Subcutaneous abdominal adipose tissue (tissue), 5 donors: ENCODE results near the gene TCERG1L.
"Not testable (repeated sequence)": the region's sequence is repeated elsewhere in the genome, so short reads cannot be mapped to it uniquely, and the experiment has no call there.

Experiments
- H3K27ac ChIP-seq: one replicate; pipeline ENCODE4 v1.7.0; 2013; ENCODE audit warnings: low read depth, mild to moderate bottlenecking, inconsistent platforms, low read length, moderate library complexity
- H3K27me3 ChIP-seq, 5 donors: one replicate each; pipeline ENCODE4 v1.7.0; 2013; ENCODE audit warnings: low read length in 5 of 5, inconsistent platforms in 1 of 5; ENCODE audit not compliant: control insufficient read depth in 5 of 5, insufficient read depth in 4 of 5
- H3K36me3 ChIP-seq, 5 donors: one replicate each; pipeline ENCODE4 v1.7.0; 2013; ENCODE audit warnings: low read length in 5 of 5; ENCODE audit not compliant: control insufficient read depth in 5 of 5, insufficient read depth in 5 of 5
- H3K4me1 ChIP-seq, 5 donors: one replicate each; pipeline ENCODE4 v1.7.0; 2013; ENCODE audit warnings: low read length in 5 of 5, mild to moderate bottlenecking in 3 of 5, moderate library complexity in 1 of 5; ENCODE audit not compliant: control insufficient read depth in 5 of 5, insufficient read depth in 5 of 5
- H3K4me3 ChIP-seq, 5 donors: one replicate each; pipeline ENCODE4 v1.7.0; 2013; ENCODE audit warnings: low read length in 5 of 5, low read depth in 1 of 5
- H3K9ac ChIP-seq, 5 donors: one replicate each; pipeline ENCODE4 v1.7.0; 2013; ENCODE audit warnings: low read length in 5 of 5, mild to moderate bottlenecking in 4 of 5, moderate library complexity in 3 of 5
- H3K9me3 ChIP-seq, 5 donors: one replicate each; pipeline ENCODE4 v1.7.0; 2013; ENCODE audit warnings: low read length in 5 of 5; ENCODE audit not compliant: control insufficient read depth in 5 of 5
- donor health status: healthy.
- donor health status: healthy.
- donor health status: healthy.
- donor health status: healthy.
- donor health status: healthy.

The TCERG1L gene

GRCh38 chr10:131346456-131346855 is 34.9 kb upstream of the TCERG1L start:
- Histone ChIP-seq H3K9ac (no peak overlapping the region), H3K4me1 (no peaks in the 10 kb centered on the region), H3K4me3 (no peak overlapping the region), H3K36me3 (no peaks in the 10 kb centered on the region), H3K27me3 (peaks cover 4 to 16% (median 13%) of the 10 kb centered on the region in 5 donors), H3K9me3 (peaks cover 0 to 5% (median 0%) of the 10 kb centered on the region in 5 donors), H3K27ac (no peak overlapping the region)

- H3K27ac ChIP-seq: no peak overlapping the region
- H3K27me3 ChIP-seq: peaks cover 4 to 16% (median 11%) of the 10 kb centered on the region in 5 donors
- H3K9ac ChIP-seq: no peak overlapping the region
- H3K4me3 ChIP-seq: no peak overlapping the region
- H3K9me3 ChIP-seq: peaks cover 0 to 2% (median 0%) of the 10 kb centered on the region in 5 donors
- H3K36me3 ChIP-seq: no peaks in the 10 kb centered on the region
- H3K4me1 ChIP-seq: no peaks in the 10 kb centered on the region
Measured at GRCh38 chr10:131345691-131346090, 34.2 kb upstream of the TCERG1L start.

GRCh38 chr10:131344747-131345146 is 33.2 kb upstream of the TCERG1L start:
- H3K4me1 ChIP-seq: no peaks in the 10 kb centered on the region
- H3K27me3 ChIP-seq: peaks cover 4 to 11% (median 9%) of the 10 kb centered on the region in 5 donors
- H3K9ac ChIP-seq: no peak overlapping the region
- no peaks in the 10 kb centered on the region for H3K36me3 ChIP-seq
- no peak overlapping the region for H3K4me3 ChIP-seq
- H3K27ac ChIP-seq: no peak overlapping the region
- peaks cover 0 to 2% (median 0%) of the 10 kb centered on the region in 5 donors for H3K9me3 ChIP-seq

GRCh38 chr10:131337741-131338140 is 26.2 kb upstream of the TCERG1L start:
- Histone ChIP-seq H3K9ac (no peak overlapping the region), H3K4me3 (no peak overlapping the region), H3K27me3 (peaks cover 0 to 8% (median 0%) of the 10 kb centered on the region in 5 donors), H3K9me3 (peaks cover 0 to 11% (median 5%) of the 10 kb centered on the region in 5 donors), H3K4me1 (no peaks in the 10 kb centered on the region), H3K27ac (no peak overlapping the region), H3K36me3 (no peaks in the 10 kb centered on the region)

- no peak overlapping the region for H3K9ac ChIP-seq
- peaks cover 0 to 8% (median 0%) of the 10 kb centered on the region in 5 donors for H3K27me3 ChIP-seq
- no peaks in the 10 kb centered on the region for H3K36me3 ChIP-seq
- peaks cover 0 to 5% (median 0%) of the 10 kb centered on the region in 5 donors for H3K9me3 ChIP-seq
- no peaks in the 10 kb centered on the region for H3K4me1 ChIP-seq
- no peak overlapping the region for H3K27ac ChIP-seq
- H3K4me3 ChIP-seq: no peak overlapping the region
Measured at GRCh38 chr10:131332821-131333220, 21.3 kb upstream of the TCERG1L start.

- H3K4me1 ChIP-seq: no peaks in the 10 kb centered on the region
- H3K9ac ChIP-seq: no peak overlapping the region
- H3K4me3 ChIP-seq: no peak overlapping the region
- H3K27me3 ChIP-seq: peaks cover 18 to 35% (median 31%) of the 10 kb centered on the region in 5 donors
- no peaks in the 10 kb centered on the region for H3K36me3 ChIP-seq
- H3K27ac ChIP-seq: no peak overlapping the region
- no peaks in the 10 kb centered on the region for H3K9me3 ChIP-seq
Measured at GRCh38 chr10:131323880-131324279, 12.4 kb upstream of the TCERG1L start.

- Histone ChIP-seq H3K9me3 (no peaks in the 10 kb centered on the region), H3K27ac (no peak overlapping the region), H3K9ac (no peak overlapping the region), H3K36me3 (no peaks in the 10 kb centered on the region), H3K4me1 (no peaks in the 10 kb centered on the region), H3K27me3 (peaks cover 26 to 40% (median 35%) of the 10 kb centered on the region in 5 donors), H3K4me3 (no peak overlapping the region)
Measured at GRCh38 chr10:131323025-131323424, 11.5 kb upstream of the TCERG1L start.

GRCh38 chr10:131322575-131322974 is 11.1 kb upstream of the TCERG1L start:
- peaks cover 27 to 44% (median 40%) of the 10 kb centered on the region in 5 donors for H3K27me3 ChIP-seq
- not testable (repeated sequence) for H3K36me3 ChIP-seq, H3K9ac ChIP-seq, H3K27ac ChIP-seq, H3K4me3 ChIP-seq, H3K4me1 ChIP-seq, H3K9me3 ChIP-seq

GRCh38 chr10:131320860-131321604 is 9.5 kb upstream of the TCERG1L start:
- no peaks in the 10 kb centered on the region for H3K9me3 ChIP-seq
- H3K27me3 ChIP-seq: peaks cover 33 to 48% (median 43%) of the 10 kb centered on the region in 5 donors
- no peaks in the 10 kb centered on the region for H3K4me1 ChIP-seq
- no peak overlapping the region for H3K27ac ChIP-seq
- no peaks in the 10 kb centered on the region for H3K36me3 ChIP-seq
- H3K9ac ChIP-seq: no peak overlapping the region
- H3K4me3 ChIP-seq: no peak overlapping the region

- Histone ChIP-seq H3K27me3 (peaks cover 24 to 51% (median 47%) of the 10 kb centered on the region in 5 donors), H3K27ac (no peak overlapping the region), H3K9ac (no peak overlapping the region), H3K4me1 (no peaks in the 10 kb centered on the region), H3K4me3 (no peak overlapping the region), H3K9me3 (no peaks in the 10 kb centered on the region), H3K36me3 (no peaks in the 10 kb centered on the region)
Measured at GRCh38 chr10:131318814-131319213, 7.3 kb upstream of the TCERG1L start.
